Measurements from ENCODE around the gene GAL3ST1.

The GAL3ST1 gene

DNA sequence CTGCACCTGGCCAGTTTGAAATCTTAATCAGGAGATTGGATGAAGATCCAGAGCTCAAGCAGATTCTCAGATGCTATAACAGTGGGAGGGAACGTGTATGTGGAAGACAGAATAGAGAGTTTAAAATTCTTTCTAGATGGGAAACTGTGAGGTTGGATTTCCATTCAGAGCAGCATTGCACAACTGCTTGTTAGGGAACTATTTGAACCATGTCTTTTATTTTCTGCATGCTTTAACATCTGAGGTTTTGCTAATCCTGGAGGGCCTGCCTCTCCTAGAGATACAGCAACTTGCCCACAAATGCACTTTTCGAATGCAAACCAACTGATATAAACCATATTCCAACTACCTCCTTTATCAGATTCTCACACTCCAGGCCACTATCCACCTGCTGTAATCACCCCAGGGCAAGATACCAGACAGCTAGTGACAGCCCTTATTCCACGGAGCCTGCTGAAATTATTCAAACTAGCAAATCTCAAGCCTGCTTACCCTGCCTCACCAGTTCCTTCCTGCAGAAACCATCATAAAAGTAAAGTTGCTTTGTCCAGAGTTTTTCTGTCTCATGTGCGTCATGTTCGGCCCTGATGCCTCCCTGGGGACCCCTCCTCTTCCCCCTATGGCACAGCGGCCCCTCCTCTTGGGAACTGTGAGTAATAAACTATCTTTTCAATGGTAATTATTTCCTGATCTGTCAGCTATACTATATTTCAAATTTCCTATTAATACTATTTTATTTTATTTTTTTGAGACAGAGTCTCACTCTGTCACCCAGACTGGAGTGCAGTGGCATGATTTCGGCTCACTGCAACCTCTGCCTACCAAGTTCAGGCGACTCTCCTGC lies 50.6 kb downstream of the GAL3ST1 start:
- Histone ChIP-seq H4K20me1 (ENCODE audit: insufficient read depth) (no peaks in the 10 kb centered on the region), H3K79me2 (ENCODE audit: insufficient read depth, low read depth) (no peaks in the 10 kb centered on the region), H3K4me3 (IDR thresholded peaks at IDR 0.05; ENCODE audit: insufficient read depth, low read depth, low read length) (no peak overlapping the region), H2AFZ (ENCODE audit: low read depth) (no peak overlapping the region), H3K4me2 (no peak overlapping the region), H3K4me1 (ENCODE audit: low read depth, poor library complexity, severe bottlenecking) (no peaks in the 10 kb centered on the region), H3K9ac (no peak overlapping the region), H3K27ac (no peak overlapping the region), H3K27me3 (ENCODE audit: insufficient read depth, low read depth) (no peaks in the 10 kb centered on the region; the same call in 1 of the 2 replicates), H3K36me3 (ENCODE audit: insufficient read depth) (no peaks in the 10 kb centered on the region)
- TF ChIP-seq, protein P1, sequence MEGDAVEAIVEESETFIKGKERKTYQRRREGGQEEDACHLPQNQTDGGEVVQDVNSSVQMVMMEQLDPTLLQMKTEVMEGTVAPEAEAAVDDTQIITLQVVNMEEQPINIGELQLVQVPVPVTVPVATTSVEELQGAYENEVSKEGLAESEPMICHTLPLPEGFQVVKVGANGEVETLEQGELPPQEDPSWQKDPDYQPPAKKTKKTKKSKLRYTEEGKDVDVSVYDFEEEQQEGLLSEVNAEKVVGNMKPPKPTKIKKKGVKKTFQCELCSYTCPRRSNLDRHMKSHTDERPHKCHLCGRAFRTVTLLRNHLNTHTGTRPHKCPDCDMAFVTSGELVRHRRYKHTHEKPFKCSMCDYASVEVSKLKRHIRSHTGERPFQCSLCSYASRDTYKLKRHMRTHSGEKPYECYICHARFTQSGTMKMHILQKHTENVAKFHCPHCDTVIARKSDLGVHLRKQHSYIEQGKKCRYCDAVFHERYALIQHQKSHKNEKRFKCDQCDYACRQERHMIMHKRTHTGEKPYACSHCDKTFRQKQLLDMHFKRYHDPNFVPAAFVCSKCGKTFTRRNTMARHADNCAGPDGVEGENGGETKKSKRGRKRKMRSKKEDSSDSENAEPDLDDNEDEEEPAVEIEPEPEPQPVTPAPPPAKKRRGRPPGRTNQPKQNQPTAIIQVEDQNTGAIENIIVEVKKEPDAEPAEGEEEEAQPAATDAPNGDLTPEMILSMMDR (conservative IDR thresholded peaks at IDR 0.05; ENCODE audit: low read depth, low read length), result no peak

DNA sequence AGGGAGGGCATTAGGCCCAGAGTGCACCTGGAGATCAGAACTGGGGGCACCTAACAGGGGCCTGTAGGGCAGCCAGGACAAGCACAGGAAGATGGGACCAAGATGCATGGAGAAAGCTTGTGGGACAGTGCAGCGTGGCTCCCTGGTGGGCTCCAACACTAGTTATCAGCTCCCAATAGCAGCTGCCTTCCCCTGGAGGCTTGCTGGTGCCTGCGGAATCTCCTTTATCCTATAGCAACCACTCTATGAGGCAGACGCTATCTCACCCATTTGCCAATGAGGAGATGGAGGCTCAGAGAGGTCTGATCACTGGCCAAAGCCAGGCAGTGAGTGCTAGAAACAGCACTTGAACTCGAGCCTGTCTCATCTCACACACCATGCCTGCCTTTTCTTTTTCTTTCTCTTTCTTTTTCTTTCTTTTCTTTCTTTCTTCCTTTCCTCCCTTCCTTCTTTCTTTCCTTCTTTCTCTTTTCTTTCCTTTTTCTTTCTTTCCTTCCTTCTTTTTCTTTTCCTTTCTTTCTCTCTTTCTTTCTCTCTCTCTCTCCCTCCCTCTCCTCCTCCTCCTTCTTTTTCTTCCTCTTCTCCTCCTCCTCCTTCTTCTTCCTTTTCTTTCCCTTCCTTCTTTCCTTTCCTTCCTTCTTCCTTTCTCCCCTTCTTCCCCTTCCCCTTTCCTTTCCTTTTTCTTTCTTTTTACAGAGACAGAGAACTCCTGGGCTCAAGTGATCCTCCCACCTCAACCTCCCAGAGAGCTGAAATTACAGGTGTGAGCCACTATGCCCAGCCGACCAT lies 52.9 kb downstream of the GAL3ST1 start:
- no peak overlapping the region for H3K9ac ChIP-seq
- no peaks in the 10 kb centered on the region for H4K20me1 ChIP-seq (ENCODE audit: insufficient read depth)
- H3K4me2 ChIP-seq, result no peak overlapping the region
- no peak overlapping the region for H3K27ac ChIP-seq
- no peak overlapping the region for H3K4me3 ChIP-seq (IDR thresholded peaks at IDR 0.05; ENCODE audit: insufficient read depth, low read depth, low read length)
- no peaks in the 10 kb centered on the region; the same call in 1 of the 2 replicates for H3K27me3 ChIP-seq (ENCODE audit: insufficient read depth, low read depth)
- H3K4me1 ChIP-seq (ENCODE audit: low read depth, poor library complexity, severe bottlenecking), result no peaks in the 10 kb centered on the region
- H3K79me2 ChIP-seq (ENCODE audit: insufficient read depth, low read depth), result no peaks in the 10 kb centered on the region
- TF ChIP-seq, protein P1 (conservative IDR thresholded peaks at IDR 0.05; ENCODE audit: low read depth, low read length), result no peak
- no peak overlapping the region for H2AFZ ChIP-seq (ENCODE audit: low read depth)
- no peaks in the 10 kb centered on the region for H3K36me3 ChIP-seq (ENCODE audit: insufficient read depth)

DNA sequence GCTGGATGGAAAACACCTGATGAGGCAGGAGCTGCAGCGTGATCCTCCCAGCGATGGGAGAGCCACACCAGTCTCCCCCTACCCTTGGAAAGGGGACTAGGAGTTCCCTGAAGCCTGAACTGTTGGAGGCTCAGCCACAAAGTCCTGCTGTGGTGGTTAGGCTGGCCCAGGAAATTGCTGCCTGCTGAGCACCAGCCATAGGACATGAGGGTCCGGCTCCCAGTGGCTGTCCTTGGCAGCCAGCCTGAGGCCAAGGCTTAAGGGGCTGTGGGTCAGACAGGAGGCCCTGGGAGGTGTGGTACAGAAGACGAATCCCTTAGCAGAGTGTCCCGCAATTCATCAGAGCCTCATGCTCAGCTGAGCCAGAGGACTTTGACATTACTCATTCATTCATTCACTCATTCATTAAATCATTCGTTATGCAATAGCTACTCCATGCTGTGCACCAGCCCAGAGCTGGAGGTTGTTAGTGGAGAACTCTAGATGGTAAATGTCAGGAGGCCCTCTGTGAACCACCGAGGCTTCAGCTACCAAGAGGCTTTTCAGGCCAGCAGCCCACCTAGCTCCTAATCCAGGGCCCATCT lies 54.5 kb downstream of the GAL3ST1 start:
- H3K36me3 ChIP-seq (ENCODE audit: insufficient read depth), result no peaks in the 10 kb centered on the region
- no peak overlapping the region for H3K9ac ChIP-seq
- H4K20me1 ChIP-seq (ENCODE audit: insufficient read depth), result no peaks in the 10 kb centered on the region
- no peaks in the 10 kb centered on the region for H3K4me1 ChIP-seq (ENCODE audit: low read depth, poor library complexity, severe bottlenecking)
- H3K4me2 ChIP-seq, result no peak overlapping the region
- no peaks in the 10 kb centered on the region; the same call in 1 of the 2 replicates for H3K27me3 ChIP-seq (ENCODE audit: insufficient read depth, low read depth)
- TF ChIP-seq, protein P1 (conservative IDR thresholded peaks at IDR 0.05; ENCODE audit: low read depth, low read length), result no peak
- no peaks in the 10 kb centered on the region for H3K79me2 ChIP-seq (ENCODE audit: insufficient read depth, low read depth)
- no peak overlapping the region for H2AFZ ChIP-seq (ENCODE audit: low read depth)
- H3K4me3 ChIP-seq (IDR thresholded peaks at IDR 0.05; ENCODE audit: insufficient read depth, low read depth, low read length), result no peak overlapping the region
- no peak overlapping the region for H3K27ac ChIP-seq

DNA sequence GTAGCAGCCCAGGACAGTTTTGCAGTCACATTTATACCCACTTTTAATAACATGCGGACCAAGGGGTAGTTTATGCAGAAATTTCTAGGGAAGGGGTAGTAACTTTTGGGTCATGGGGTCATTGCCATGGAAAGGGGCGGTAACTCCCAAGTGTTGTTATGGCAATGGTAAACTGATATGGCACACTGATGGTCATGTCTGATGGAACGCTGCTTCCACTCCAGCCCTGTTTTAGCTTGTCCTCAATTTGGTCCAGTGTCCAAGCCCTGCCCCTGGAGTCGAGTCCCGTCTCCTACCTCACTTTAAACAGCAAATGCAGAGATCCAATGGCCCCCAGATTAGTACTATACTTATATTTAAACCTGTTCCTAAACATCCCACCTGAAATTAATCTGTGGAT lies 57.7 kb downstream of the GAL3ST1 start:
- Histone ChIP-seq H3K79me2 (ENCODE audit: insufficient read depth, low read depth) (no peaks in the 10 kb centered on the region), H3K27me3 (ENCODE audit: insufficient read depth, low read depth) (no peaks in the 10 kb centered on the region; the same call in 1 of the 2 replicates), H2AFZ (ENCODE audit: low read depth) (no peak overlapping the region), H3K4me3 (IDR thresholded peaks at IDR 0.05; ENCODE audit: insufficient read depth, low read depth, low read length) (no peak overlapping the region), H4K20me1 (ENCODE audit: insufficient read depth) (no peaks in the 10 kb centered on the region), H3K4me2 (no peak overlapping the region), H3K27ac (no peak overlapping the region), H3K9ac (no peak overlapping the region), H3K4me1 (ENCODE audit: low read depth, poor library complexity, severe bottlenecking) (no peaks in the 10 kb centered on the region), H3K36me3 (ENCODE audit: insufficient read depth) (no peaks in the 10 kb centered on the region)
- TF ChIP-seq, protein P1 (conservative IDR thresholded peaks at IDR 0.05; ENCODE audit: low read depth, low read length), result no peak
